ENCODE results near the gene RIN3.

DNA sequence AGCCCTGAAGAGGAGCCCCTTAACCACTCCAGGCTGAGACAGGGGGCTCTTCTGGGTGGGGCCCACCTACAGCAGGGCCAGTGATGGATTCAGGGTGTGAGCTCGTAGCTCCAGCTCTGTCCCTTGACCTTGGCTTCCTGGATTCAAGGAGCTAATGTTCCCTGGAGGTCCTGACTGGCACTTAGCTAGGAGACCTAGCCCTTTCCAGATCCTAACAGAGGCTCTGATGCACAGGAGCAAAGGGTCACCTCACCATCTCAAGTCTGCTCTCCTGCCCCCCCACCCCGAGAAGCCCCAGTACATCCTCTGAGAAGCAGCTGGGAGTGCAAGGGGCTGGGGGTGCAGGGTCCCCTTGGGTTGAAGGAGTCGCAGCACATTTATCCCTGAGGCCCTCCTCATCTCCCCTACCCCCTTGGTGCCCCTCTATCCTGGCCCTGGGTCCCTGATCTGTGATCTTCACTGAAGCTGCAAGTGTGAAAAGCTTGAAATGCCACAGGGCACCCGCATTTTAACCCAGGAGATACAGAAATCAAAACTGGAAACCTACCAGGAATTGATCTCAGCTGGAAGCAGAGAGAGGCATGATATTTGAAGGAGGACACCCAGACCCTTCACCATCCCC lies 2.9 kb downstream of the RIN3 start:
- TF ChIP-seq, protein P1, sequence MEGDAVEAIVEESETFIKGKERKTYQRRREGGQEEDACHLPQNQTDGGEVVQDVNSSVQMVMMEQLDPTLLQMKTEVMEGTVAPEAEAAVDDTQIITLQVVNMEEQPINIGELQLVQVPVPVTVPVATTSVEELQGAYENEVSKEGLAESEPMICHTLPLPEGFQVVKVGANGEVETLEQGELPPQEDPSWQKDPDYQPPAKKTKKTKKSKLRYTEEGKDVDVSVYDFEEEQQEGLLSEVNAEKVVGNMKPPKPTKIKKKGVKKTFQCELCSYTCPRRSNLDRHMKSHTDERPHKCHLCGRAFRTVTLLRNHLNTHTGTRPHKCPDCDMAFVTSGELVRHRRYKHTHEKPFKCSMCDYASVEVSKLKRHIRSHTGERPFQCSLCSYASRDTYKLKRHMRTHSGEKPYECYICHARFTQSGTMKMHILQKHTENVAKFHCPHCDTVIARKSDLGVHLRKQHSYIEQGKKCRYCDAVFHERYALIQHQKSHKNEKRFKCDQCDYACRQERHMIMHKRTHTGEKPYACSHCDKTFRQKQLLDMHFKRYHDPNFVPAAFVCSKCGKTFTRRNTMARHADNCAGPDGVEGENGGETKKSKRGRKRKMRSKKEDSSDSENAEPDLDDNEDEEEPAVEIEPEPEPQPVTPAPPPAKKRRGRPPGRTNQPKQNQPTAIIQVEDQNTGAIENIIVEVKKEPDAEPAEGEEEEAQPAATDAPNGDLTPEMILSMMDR (IDR thresholded peaks at IDR 0.05; ENCODE audit: extremely low read depth in 1 of 2, insufficient read depth in 1 of 2, low read depth in 1 of 2, low read length in 2 of 2), result no peak
- no peak for TF ChIP-seq POLR2AphosphoS5 (IDR thresholded peaks at IDR 0.05; ENCODE audit: insufficient read depth, low read depth, low read length)
- TF ChIP-seq JUN (IDR thresholded peaks at IDR 0.05; ENCODE audit: borderline replicate concordance, insufficient read depth, insufficient read length, low read depth), result no peak
- TF ChIP-seq, protein P2, sequence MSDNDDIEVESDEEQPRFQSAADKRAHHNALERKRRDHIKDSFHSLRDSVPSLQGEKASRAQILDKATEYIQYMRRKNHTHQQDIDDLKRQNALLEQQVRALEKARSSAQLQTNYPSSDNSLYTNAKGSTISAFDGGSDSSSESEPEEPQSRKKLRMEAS (IDR thresholded peaks at IDR 0.05; ENCODE audit: insufficient read depth, insufficient read length), result no peak
- TF ChIP-seq EZH2 (IDR thresholded peaks at IDR 0.05; ENCODE audit: borderline replicate concordance, low read depth, low read length, severe bottlenecking), result no peak
